Cardiac fibroblast (primary cell): Measurements from ENCODE around the gene HEXD.
A peak's percentile ranks its signal among the peaks of the same experiment; 100 is the strongest.

Source experiments
- DNase-seq, 2 donors: peaks; one replicate each; pipeline versions ENCODE4 v3.0.0 to v3.0.0-alpha.2; 2010; ENCODE audit warnings: low read depth in 2 of 2
- H3K4me3 ChIP-seq, 2 donors: replicated peaks in 1 of 2; 1 replicate in 1 of 2; 2 replicates in 1 of 2; pipeline ENCODE4 v1.5.1; 2011; ENCODE audit warnings: low read depth in 2 of 2, low read length in 2 of 2, mild to moderate bottlenecking in 2 of 2, moderate library complexity in 1 of 2
- CTCF ChIP-seq: IDR thresholded peaks from one replicate; pipeline ENCODE4 v1.5.1; 2011; ENCODE audit warnings: low read depth, mild to moderate bottlenecking, low read length, inconsistent platforms

HEXD gene

GRCh38 chr17:82441691-82442487, 23.7 kb downstream of the HEXD start:
- TF ChIP-seq CTCF: no peak
- DNase-seq: no peak
- H3K4me3 ChIP-seq: no peak overlapping the region

- TF ChIP-seq CTCF: no peak
- no peak overlapping the region for H3K4me3 ChIP-seq
- no peak for DNase-seq
Measured at GRCh38 chr17:82442643-82443464, 24.7 kb downstream of the HEXD start.

- H3K4me3 ChIP-seq: no peak overlapping the region
- DNase-seq: no peak
- TF ChIP-seq CTCF: no peak
Measured at GRCh38 chr17:82443465-82444283, 25.5 kb downstream of the HEXD start.

GRCh38 chr17:82444284-82444893, 26.2 kb downstream of the HEXD start:
- H3K4me3 ChIP-seq: no peak overlapping the region
- no peak for DNase-seq

GRCh38 chr17:82444941-82445521, 26.9 kb downstream of the HEXD start:
- TF ChIP-seq CTCF: no peak
- no peak overlapping the region for H3K4me3 ChIP-seq
- peak in 1 of 2 donors; percentile 61 for DNase-seq

More at GRCh38 chr17:82444284-82444893, 26.2 kb downstream of the HEXD start:
- no peak for TF ChIP-seq CTCF

- DNase-seq: no peak
- H3K4me3 ChIP-seq: no peak overlapping the region
- no peak for TF ChIP-seq CTCF
Measured at GRCh38 chr17:82445542-82445941, 27.4 kb downstream of the HEXD start.
